HG03108 (cell line): ENCODE results near the gene TXNIP.

Experiments
- ATAC-seq: cut with Tn5 transposase; IDR thresholded peaks from one replicate; pipeline ENCODE4 v1.9.1; 2021; ENCODE audit warnings: moderate library complexity; ENCODE audit not compliant: unreplicated experiment

Gene TXNIP

GRCh38 chr1:145986551-145986950 lies 9.8 kb downstream of the TXNIP start:
- ATAC-seq: no peak

- no peak for ATAC-seq
These were observed 10.6 kb downstream of the TXNIP start for GRCh38 chr1:145985502-145986439.

DNA sequence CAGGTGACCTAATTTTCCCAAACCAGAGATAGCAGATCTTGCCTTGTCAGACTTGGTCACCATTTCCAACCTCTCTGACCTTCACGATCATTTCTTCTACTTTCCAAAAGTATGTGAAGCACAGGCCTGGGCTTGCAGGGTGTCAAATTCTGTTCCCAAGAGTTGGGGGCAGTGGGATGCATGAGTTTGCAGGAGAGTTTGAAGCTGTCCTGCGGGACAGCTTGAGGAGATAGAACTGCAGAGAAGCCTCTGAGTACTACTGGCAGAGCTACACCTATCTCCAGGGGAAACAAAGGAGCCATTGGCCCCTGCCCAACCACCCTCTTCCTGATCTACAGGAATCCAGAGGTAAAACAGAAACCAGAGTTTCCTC lies 11.3 kb downstream of the TXNIP start:
- no peak for ATAC-seq

DNA sequence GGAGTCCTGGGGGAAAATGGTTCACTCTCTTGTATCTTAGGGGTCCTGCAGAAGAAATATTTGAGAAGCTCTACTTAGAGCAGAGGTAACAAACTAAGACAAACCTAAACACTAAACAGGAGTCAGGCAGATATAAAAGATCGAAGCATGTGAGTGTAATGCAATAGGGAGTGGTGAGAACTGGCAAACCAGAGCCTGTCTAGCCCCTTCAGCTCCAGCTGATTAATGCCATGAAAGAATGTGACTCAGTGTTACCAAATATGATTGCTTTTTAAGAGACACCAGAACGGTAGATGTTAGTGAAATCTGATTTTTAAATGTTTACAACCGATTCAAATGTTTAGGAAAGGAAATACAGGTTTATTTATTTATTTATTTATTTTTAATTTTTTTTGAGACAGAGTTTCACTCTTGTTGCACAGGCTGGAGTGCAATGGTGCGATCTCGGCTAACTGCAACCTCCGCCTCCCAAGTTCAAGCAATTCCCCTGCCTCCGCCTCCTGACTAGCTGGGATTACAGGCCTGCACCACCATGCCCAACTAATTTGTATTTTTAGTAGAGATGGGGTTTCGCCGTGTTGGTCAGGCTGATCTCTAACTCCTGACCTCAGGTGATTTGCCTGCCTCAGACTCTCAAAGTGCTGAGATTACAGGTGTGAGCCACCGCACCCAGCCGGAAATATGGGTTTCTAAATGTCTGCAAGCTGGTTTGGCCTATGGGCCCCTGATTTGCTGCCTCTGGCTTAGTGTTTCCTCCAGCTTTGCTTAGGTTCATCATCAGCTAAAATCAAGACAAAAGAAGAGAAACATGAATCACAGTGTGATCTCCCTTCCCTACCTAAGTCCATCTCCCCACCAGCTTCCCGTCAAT lies 12.2 kb downstream of the TXNIP start:
- ATAC-seq: no peak

DNA sequence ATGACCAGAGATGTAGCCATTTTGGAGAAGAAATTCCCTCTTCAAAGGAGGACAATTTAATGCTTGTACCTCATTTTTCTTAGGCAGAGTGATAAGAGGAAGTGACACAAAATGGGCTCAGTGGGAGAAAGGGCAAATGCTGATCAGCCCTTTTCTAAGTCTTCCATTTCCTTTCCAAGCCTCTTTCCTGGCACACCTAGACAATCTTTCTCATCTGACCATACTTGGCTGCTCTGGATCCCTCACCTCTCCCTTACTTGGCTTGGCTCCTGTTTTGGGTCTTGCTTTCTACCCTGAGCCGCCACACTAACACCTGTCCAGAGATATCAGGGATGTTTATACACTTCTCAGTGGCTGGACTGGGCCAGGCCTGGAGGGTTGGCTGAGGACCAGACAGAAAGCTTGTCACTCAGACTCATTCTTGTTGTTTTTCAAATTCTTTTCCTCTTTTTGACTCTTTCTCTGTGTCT lies 13.1 kb downstream of the TXNIP start:
- ATAC-seq: no peak

GRCh38 chr1:145982010-145982723 lies 14.2 kb downstream of the TXNIP start:
- ATAC-seq: no peak

- ATAC-seq: no peak
These were observed 15.9 kb downstream of the TXNIP start for GRCh38 chr1:145980457-145980994.

DNA sequence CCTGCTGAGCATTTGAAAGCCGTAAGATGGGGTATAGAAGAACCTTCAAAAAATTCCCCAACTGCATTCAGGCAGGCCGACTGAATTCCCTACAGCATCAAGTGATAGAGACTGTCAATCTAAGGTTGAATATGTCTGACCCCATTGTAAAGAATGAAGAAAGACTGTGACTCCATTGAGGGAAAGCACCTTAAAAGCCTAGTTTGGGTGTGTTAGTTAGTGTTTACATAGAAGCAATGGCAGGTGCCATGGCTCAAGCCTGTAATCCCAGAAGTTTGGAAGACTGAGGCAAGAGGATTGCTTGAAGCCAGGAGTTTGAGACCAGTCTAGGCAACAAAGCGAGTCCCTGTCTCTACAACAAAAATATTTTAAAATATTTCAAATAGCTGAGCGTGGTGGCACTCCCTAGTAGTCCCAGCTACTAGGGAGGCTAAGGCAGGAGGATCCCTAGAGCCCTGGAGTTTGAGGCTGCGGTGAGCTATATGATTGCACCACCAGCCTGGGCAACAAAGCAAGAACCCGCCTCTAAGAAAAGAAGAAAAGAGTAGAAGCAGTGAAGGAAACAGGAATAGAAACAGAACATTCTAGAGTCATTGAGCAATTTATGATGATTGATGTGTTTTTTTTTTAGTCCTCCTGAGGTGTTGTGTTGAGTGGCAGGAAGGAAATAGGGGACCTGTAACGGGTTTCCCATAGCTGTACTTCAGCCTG lies 16.5 kb downstream of the TXNIP start:
- peak; percentile 43 for ATAC-seq

DNA sequence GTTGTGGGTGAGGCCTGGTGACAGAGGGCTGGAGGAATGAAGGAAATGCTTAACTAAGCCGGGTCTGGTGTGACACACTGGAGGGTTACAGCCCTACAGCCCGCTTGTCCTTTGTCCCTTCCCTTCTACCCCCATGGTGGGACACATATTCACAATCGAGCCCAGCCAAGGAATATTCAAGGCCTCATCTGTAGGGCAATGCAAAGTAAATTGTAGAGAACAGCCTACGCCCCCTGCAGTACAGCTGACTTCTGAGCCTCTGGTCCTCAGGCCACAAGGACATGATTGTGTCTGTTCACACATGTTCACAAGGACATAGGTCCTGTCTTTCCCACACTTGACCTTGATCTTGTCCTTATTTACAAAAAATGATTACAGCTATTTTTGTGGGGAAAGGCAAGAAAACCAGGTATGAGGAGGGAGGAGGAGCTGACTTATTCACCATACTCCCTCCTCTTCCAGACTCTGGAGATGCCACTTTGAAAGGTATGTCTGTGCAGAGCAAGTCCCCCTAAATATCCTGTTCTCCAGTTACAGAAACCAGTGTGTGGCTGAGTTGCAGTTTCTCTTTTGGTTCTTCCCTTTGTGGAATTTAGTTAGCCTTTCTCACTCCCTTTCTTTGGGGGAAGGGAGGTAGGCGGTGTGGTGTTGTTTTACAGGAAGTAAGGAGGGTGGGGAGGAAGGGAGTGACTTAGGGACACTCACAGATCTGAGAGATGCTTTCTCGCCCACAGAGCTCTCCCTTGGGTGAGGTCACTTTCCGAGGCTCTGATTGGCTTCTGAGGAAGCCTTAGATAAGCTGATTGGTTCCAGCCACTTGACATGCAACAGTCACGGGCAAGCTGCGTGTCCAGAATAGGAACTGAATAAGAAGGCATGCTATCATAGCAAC lies 17.3 kb downstream of the TXNIP start:
- ATAC-seq: peak; percentile 84

DNA sequence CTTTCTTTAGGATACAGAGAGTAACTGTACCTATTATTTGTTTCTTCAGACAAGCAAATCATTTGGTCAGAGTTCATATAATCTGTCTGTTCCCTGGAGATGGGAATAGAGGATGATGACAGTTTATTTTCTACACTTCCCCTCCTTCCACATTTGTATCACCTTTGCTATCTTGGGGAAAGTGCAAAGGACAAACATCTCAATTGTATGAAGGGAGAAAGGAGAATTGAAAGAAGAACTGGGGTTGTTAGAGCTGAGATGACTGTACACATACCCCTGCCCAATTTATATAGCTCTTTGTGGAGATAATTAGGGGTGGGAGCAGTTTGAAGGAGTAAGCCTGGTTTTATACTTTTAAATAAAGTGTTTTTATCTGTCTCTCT lies 17.9 kb downstream of the TXNIP start:
- no peak for ATAC-seq

GRCh38 chr1:145977486-145978470 lies 18.6 kb downstream of the TXNIP start:
- no peak for ATAC-seq

- no peak for ATAC-seq
These were observed 19.4 kb downstream of the TXNIP start for GRCh38 chr1:145977016-145977415.

GRCh38 chr1:145975216-145975615 lies 21.2 kb downstream of the TXNIP start:
- no peak for ATAC-seq

- ATAC-seq: no peak
These were observed 21.7 kb downstream of the TXNIP start for GRCh38 chr1:145974721-145975120.

DNA sequence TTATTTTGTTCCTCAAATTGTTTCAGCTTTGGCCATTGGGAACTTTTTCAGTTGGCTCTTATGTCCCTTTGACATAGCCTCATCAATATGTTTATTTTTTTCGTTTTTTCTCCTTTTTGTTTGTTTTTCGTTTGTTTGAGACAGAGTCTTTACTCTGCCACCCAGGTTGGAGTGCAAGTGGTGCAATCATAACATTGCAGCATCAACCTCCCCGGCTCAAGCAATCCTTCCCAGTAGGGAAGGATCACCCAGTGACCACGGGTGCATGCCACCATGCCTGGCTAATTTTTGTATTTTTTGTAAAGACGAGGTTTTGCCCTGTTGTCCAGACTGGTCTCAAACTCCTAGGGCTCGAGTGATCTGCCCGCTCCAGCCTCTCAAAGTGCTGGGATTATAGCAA lies 23.8 kb downstream of the TXNIP start:
- ATAC-seq: no peak

- ATAC-seq: no peak
These were observed 29.1 kb downstream of the TXNIP start for GRCh38 chr1:145967288-145967687.

GRCh38 chr1:145965119-145965744 lies 31.1 kb downstream of the TXNIP start:
- ATAC-seq: no peak
